OCI-LY1 (cell line): ENCODE measurements around the gene KRT16.

Experiments
- CTCF ChIP-seq: fragments of 200-600 bp; sonication (generic), shearing (Covaris generic); IDR thresholded peaks from 2 replicates; pipeline ENCODE4 v1.5.1; 2017; ENCODE audit warnings: mild to moderate bottlenecking, antibody characterized with exemption, low read length, moderate library complexity, mixed read lengths
- EZH2 ChIP-seq: fragments of 200-600 bp; sonication (generic), shearing (Covaris generic); IDR thresholded peaks from 2 replicates; pipeline ENCODE4 v1.8.0; 2017; ENCODE audit warnings: borderline replicate concordance, mixed run types, mild to moderate bottlenecking, antibody characterized with exemption, low read length, moderate library complexity, mixed read lengths

- TF ChIP-seq CTCF (no peak), EZH2 (no peak)
These were observed 37.5 kb upstream of the KRT16 start for GRCh38 chr17:41649923-41650519.
